GM10248 (cell line): ENCODE data around the gene DBH.

Experiments used
- CTCF ChIA-PET: fragments of 300-600 bp; sonication (Branson Sonifier 250); formaldehyde crosslinking; extraction: SDS; loops from one replicate; lab custom pipeline; 2021; ENCODE audit warnings: antibody characterized with exemption; lab: Yijun Ruan, JAX
- POLR2A ChIA-PET: fragments of 350-650 bp; sonication (Branson Sonifier 250); formaldehyde crosslinking; extraction: SDS; loops from one replicate; lab custom pipeline; 2020; ENCODE audit warnings: antibody characterized with exemption; lab: Yijun Ruan, JAX
- DNase-seq: peaks from one replicate; pipeline ENCODE4 v3.0.0; 2012; ENCODE audit errors: extremely low spot score
- CTCF ChIP-seq: IDR thresholded peaks from 2 replicates; pipeline ENCODE4 v1.5.1; 2012; ENCODE audit warnings: mild to moderate bottlenecking, low read depth; ENCODE audit errors: extremely low read depth, missing control alignments, control extremely low read depth

DBH gene

GRCh38 chr9:133612051-133612450, 24.1 kb upstream of the DBH start:
- ChIA-PET CTCF (no interaction called here), POLR2A (no interaction called here)
- DNase-seq = no peak
- TF ChIP-seq CTCF = no peak

GRCh38 chr9:133612816-133613215, 23.3 kb upstream of the DBH start:
- CTCF ChIA-PET = no interaction called here
- no peak for TF ChIP-seq CTCF
- POLR2A ChIA-PET = no interaction called here
- no peak for DNase-seq

- no peak for DNase-seq
- ChIA-PET CTCF (no interaction called here), POLR2A (no interaction called here)
- no peak for TF ChIP-seq CTCF
Observed at GRCh38 chr9:133613432-133613831, 22.7 kb upstream of the DBH start.

- ChIA-PET POLR2A (no interaction called here), CTCF (no interaction called here)
- no peak for DNase-seq
- no peak for TF ChIP-seq CTCF
Observed at GRCh38 chr9:133614056-133614455, 22.1 kb upstream of the DBH start.

- no peak for DNase-seq
- CTCF ChIA-PET = no interaction called here
- POLR2A ChIA-PET = no interaction called here
- TF ChIP-seq CTCF = no peak
Observed at GRCh38 chr9:133614678-133615077, 21.5 kb upstream of the DBH start.

GRCh38 chr9:133615186-133615585, 21.0 kb upstream of the DBH start:
- POLR2A ChIA-PET = no interaction called here
- CTCF ChIA-PET = no interaction called here
- no peak for DNase-seq
- TF ChIP-seq CTCF = no peak

GRCh38 chr9:133615606-133616188, 20.5 kb upstream of the DBH start:
- no peak for DNase-seq
- TF ChIP-seq CTCF = no peak
- CTCF ChIA-PET = no interaction called here
- POLR2A ChIA-PET = no interaction called here
